Measurements from ENCODE around the gene KIRREL2. TPM values are rescaled to one million over a fixed set of nuclear protein-coding genes. Genes with fewer than 3 reads are reported as not detected.

Gene KIRREL2
- total and polyA plus RNA-seq, 9 of the 15 experiments (the other 6 are each of a cell fraction or from before 2014, with no cell fraction given) = 0.01 to 0.12 (median 0.09) TPM; not detected in 4

GRCh38 chr19:35845215-35846037 is 11.3 kb upstream of the KIRREL2 start (continued):
- peak; percentile 15; the same call in 1 of the 2 replicates for TF ChIP-seq REST (IDR thresholded peaks at IDR 0.05; ENCODE audit: borderline replicate concordance)
- no peak for TF ChIP-seq REST (CRISPR knock-in tag; IDR thresholded peaks at IDR 0.05; ENCODE audit: low read depth)
- TF ChIP-seq ZBTB2 (IDR thresholded peaks at IDR 0.05) = 0 out of 2 replicates have a peak, but pooled peaks have one; percentile 31
- TF ChIP-seq MGA (IDR thresholded peaks at IDR 0.05) = peak; percentile 62
